Measurements from ENCODE around the gene FOXA1. TPM values are rescaled to one million over a fixed set of nuclear protein-coding genes. Genes with fewer than 3 reads are reported as not detected.

Gene FOXA1
- total and polyA plus RNA-seq, 7 donors = 14.4 to 19.4 (median 18.3) TPM; not detected in 4

DNA sequence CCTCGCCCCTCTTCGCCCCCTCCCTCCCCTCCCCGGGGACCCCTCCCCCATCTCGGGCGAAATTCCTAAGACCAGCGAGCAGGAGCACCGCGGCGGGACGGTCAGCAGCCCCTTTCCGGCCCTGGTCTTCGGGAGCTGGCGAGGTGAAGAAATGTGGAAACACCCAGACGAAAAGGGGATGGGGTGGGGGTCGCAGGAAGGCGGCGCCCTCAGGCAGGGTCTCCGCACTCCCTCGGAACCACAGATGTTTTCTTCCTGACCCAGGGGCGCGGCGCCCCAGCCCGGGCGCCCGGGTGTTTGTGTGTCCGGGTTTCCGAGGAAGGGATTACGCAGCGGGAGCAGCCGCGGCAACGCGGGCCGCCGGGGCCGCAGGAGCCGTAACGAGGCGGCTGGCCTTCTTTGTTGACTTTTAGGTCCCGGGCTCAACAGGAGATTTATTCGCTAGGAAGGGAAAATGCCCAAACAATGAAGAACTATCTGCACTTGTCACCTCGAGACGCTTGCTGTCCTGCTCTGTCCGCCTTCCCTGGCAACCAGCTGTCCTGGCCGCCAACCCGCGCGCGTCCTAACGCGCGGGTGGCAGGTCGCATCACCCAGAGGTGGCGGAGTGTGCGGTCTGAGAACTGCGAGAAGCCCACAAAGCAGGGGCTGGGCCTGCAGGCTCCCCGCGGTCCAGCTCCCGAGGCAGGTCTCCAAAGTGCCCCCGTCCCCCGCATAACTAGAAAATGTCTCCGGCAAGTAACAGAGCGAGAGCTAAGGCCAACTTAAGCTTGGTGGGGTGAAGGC is 7.0 kb downstream of the FOXA1 start:
- H3K27ac ChIP-seq = no peak overlapping the region
- no peaks in the 10 kb centered on the region for H3K36me3 ChIP-seq
- peaks cover 0 to 38% (median 30%) of the 10 kb centered on the region in 4 donors for H3K4me1 ChIP-seq
- no peaks in the 10 kb centered on the region for H3K9me3 ChIP-seq
- peak overlapping the region in 2 of 4 donors; percentile 2 to 7 for H3K4me3 ChIP-seq
- DNase-seq = no peak
- H3K27me3 ChIP-seq = peaks cover 73 to 100% (median 100%) of the 10 kb centered on the region in 3 donors
- intact Hi-C loops (cut with DNase I) = loop anchor here (10.0 kb wide), 1 partner anchor 287 kb away; no protein-coding TSS in a partner anchor
- WGBS, 2 donors = 1 to 4% methylated on average over 63 of the region's 63 CpGs
- no peak for TF ChIP-seq EP300 (IDR thresholded peaks at IDR 0.05)
- TF ChIP-seq CTCF (IDR thresholded peaks at IDR 0.05) = no peak

DNA sequence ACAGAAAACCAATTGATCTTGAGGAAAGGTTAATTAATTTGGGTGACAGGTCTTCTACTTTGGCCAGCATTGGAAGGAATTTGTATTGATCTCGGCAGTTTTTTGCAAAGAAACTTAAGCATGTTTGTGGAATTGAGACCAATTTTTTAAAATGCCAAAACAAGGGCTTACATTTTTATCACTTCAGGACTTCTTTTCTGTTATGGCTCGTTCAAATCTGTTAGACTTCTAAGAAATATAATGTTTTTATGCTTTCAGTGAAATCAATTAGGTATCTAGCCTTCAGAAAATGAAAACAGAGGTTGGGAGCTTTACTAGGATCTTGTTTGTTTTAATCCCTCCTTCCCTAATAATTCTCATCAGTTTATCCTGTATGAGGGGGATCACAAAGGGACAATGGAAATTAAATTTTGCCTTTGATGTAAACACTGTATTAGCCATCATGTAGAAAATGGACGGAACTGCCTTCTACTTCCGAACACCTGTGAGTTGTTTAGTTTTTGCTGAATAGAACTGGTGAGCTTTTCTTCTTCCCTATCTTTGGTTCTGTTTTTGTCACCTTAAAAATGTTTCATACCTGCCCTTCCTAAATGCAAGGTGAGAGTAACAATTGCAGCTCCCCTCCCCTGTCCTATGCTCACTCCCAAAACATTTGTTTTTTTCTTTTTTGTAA is 7.8 kb downstream of the FOXA1 start:
- no peak overlapping the region for H3K4me3 ChIP-seq
- DNase-seq = no peak
- H3K4me1 ChIP-seq = peaks cover 0 to 37% (median 30%) of the 10 kb centered on the region in 4 donors
- TF ChIP-seq POLR2AphosphoS5 (IDR thresholded peaks at IDR 0.05) (peak in 1 of 4 donors; percentile 50), CTCF (IDR thresholded peaks at IDR 0.05) (no peak)
- intact Hi-C loops (cut with DNase I) = loop anchor here (10.0 kb wide), 1 partner anchor 288 kb away; no protein-coding TSS in a partner anchor
- no peaks in the 10 kb centered on the region for H3K9me3 ChIP-seq
- no peaks in the 10 kb centered on the region for H3K36me3 ChIP-seq
- 3 to 7% methylated on average over 4 of the region's 4 CpGs for WGBS, 2 donors
- H3K27ac ChIP-seq = no peak overlapping the region
- H3K27me3 ChIP-seq = peaks cover 65 to 100% (median 99%) of the 10 kb centered on the region in 3 donors

DNA sequence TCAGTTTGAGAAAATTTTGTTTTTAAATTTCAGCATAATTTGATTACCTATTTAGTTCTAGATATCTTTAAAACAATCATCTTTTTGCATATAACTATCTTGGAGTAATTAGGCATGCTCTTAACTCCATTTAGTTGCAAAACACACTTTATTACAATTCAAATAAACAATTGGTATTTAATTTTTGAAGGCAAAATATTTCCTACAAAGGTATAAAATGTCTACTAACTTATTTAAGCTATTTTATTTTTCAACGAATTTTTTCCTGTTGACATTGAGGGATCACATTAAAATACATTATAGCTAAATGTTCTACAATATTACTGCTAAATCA is 8.3 kb downstream of the FOXA1 start:
- Histone ChIP-seq H3K36me3 (no peaks in the 10 kb centered on the region), H3K9me3 (no peaks in the 10 kb centered on the region), H3K4me1 (peaks cover 0 to 34% (median 28%) of the 10 kb centered on the region in 4 donors), H3K4me3 (no peak overlapping the region), H3K27me3 (peaks cover 60 to 99% (median 96%) of the 10 kb centered on the region in 3 donors), H3K27ac (no peak overlapping the region)
- DNase-seq = no peak
- 0 to 1% methylated on average over 1 of the region's 1 CpG for WGBS, 2 donors
- intact Hi-C loops (cut with DNase I) = loop anchor here (10.0 kb wide), 1 partner anchor 288 kb away; no protein-coding TSS in a partner anchor
- TF ChIP-seq POLR2A (IDR thresholded peaks at IDR 0.05) (no peak), POLR2AphosphoS5 (IDR thresholded peaks at IDR 0.05) (peak in 2 of 4 donors; percentile 50 to 53), CTCF (IDR thresholded peaks at IDR 0.05) (no peak)

- no peak overlapping the region for H3K27ac ChIP-seq
- WGBS, 2 donors = 3 to 7% methylated on average over 10 of the region's 10 CpGs
Observed at GRCh38 chr14:37585971-37586796, 8.9 kb downstream of the FOXA1 start.

More at GRCh38 chr14:37585971-37586796, 8.9 kb downstream of the FOXA1 start:
- TF ChIP-seq POLR2AphosphoS5 (IDR thresholded peaks at IDR 0.05) (no peak), EP300 (IDR thresholded peaks at IDR 0.05) (no peak), CTCF (IDR thresholded peaks at IDR 0.05) (no peak), POLR2A (IDR thresholded peaks at IDR 0.05) (no peak)
- no peak for DNase-seq
- H3K27me3 ChIP-seq = peaks cover 54 to 98% (median 90%) of the 10 kb centered on the region in 3 donors
- H3K4me1 ChIP-seq = peaks cover 0 to 28% (median 26%) of the 10 kb centered on the region in 4 donors
- no peaks in the 10 kb centered on the region for H3K36me3 ChIP-seq
- no peak overlapping the region for H3K4me3 ChIP-seq
- no peaks in the 10 kb centered on the region for H3K9me3 ChIP-seq
- intact Hi-C loops (cut with DNase I) = loop anchor here (10.0 kb wide), 1 partner anchor 289 kb away; no protein-coding TSS in a partner anchor

Measured in sigmoid colon (tissue), 7 donors.